22Rv1 (cell line): ENCODE data around the gene SPRY4.

Source experiments
- CTCF ChIP-seq: fragments of 450-650 bp; IDR thresholded peaks from 2 replicates; pipeline ENCODE4 v1.5.1; 2017; ENCODE audit warnings: mild to moderate bottlenecking
- ZFX ChIP-seq: fragments of 450-650 bp; IDR thresholded peaks from 2 replicates; pipeline ENCODE4 v1.6.1; 2017; ENCODE audit warnings: antibody characterized with exemption, borderline replicate concordance

GRCh38 chr5:142324136-142324870 is 518 bp downstream of the SPRY4 start:
- no peak for TF ChIP-seq CTCF
- no peak for TF ChIP-seq ZFX
